NCI-H2171 (cell line): ENCODE measurements around the gene KCNIP1.
"Not testable (repeated sequence)": the region's sequence is repeated elsewhere in the genome, so short reads cannot be mapped to it uniquely, and the experiment has no call there.

ENCODE experiments used
- DNase-seq: peaks from one replicate; lab custom pipeline; 2025; lab: John Stamatoyannopoulos, UW

Gene KCNIP1

DNA sequence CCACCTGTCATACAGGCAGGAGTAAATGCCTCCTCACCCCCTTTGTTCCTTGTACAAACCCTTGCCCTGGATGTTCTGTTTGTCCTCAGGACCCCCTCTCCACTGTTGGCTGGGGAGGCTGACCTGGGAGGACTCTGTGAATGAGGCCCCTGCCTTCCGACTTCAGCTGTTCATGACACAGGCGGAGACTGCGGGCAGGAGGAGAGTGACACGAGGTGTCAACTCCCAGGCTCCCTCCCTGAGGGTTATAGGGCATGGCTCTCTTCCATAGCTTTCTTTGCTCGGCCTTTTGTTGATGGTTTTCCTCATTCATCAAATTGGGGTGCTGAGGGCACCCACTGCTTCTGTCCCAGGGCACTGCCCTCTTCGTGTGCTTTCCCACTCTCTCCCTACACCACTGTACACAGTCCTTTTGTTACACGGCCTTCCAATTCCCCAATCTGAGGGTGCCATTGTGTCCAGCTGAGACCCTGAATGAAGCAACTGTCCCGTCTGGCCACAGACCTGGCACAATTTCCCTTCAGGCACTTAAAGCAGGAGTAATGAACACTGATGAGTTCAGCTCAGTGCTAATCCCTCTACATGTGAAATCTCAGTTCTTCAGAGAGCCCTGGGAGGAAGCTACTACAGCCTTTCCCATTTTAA lies 33.8 kb downstream of the KCNIP1 start:
- no peak for DNase-seq

DNA sequence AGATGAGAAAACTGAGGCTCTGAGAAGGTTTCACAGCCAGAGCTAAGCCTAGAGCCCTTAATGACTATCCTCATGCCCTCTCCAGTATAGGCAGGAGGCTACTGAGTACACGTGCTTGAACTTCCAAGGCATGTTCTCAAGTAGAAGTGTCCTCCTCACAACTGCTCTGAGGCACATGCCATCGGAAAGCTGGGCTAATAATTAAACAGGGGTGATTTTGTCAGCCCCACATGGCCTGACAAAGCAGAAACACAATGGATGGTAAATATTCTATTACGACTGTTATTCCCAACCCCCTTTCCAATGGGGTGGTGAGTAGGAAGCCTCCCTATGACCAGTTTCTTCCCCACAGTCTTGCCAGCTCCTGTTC lies 34.3 kb downstream of the KCNIP1 start:
- no peak for DNase-seq

DNA sequence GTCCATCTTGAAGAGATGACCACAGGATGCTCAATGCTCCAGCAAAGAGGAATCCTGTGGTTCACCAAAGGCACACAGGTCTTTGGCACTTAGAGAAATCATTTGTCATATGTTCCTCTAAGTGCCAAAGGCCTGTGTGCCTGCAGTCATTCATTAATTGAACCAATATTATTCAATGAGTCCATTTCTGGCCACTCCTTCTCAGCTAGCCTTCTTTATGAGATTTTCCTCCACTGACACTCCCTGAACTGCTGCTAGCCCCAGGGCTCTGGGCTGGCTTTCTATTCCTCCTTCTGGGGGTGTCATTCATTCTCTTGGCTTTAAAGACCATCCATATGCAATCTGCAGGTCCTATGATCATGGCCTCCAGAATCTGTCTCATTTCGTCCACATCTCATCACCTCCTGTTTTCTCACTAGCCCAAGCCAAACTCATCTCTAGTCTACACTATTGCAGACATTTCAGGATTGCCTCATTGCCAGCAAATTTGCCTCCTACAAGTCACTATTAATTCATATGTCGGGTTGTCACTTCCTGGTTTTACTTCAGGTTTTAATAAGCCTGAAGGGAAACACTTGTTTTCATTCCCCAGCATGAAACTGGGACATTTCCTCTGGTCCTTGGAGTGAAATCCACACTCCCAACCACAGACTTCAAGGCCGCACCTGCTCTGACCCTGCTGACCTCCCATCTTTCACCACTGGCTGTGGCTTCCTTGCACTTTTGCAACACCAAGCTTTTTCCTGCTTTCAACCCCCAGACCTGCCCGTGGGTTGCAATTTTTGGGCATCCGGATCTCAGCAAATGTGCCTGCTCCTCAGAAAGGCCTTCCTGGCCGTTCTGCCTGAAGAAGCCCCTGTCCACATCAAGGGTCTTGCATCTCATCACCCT lies 35.1 kb downstream of the KCNIP1 start:
- DNase-seq: no peak

DNA sequence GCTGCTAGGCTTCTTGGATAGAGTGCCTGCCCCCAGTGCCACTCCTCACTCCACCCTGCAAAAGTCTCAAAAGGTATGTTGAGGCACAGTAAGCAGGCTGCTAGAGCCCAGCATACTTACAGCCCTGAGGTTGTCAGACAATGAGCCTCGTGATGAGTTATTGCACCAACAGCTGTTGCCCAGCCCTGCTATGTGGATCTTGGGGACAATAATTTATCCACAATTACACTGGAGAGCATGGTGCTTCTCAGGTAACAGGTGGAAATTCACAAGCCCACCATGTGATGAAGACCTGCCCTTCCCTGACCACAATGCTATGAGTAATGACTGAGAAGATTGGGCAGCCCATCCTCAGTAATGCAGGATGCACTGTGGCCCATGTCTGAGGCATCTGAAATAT lies 36.5 kb downstream of the KCNIP1 start:
- DNase-seq: no peak

DNA sequence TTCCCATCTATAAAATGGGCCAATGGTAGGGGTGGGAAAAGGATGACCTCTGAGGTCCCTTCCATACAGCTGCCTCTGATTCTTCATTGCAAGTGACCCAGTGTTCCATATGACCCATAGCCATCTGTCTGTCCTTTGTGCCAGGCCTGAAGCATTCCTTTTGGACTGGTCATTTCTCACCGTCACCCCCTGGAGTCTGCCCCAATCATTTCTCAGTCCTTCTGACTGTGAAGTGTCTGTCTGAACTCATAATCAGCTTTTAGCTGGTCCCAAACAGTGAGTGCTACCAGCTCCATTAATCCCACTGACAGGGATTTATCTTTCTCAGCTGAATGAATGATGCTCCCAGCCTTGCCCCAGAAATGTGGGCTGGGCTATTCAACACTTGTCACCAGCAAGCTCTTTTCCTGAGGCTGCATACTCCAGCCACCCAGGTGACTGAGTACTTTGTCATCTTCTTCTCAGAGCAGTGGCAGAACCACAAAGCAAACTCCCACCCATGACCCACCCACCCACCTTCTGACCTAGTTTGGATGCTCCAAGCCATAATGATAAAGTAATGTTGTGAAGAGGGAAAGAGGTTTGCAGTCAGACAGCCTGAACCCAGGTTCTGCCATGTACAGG lies 37.4 kb downstream of the KCNIP1 start:
- DNase-seq: no peak

DNA sequence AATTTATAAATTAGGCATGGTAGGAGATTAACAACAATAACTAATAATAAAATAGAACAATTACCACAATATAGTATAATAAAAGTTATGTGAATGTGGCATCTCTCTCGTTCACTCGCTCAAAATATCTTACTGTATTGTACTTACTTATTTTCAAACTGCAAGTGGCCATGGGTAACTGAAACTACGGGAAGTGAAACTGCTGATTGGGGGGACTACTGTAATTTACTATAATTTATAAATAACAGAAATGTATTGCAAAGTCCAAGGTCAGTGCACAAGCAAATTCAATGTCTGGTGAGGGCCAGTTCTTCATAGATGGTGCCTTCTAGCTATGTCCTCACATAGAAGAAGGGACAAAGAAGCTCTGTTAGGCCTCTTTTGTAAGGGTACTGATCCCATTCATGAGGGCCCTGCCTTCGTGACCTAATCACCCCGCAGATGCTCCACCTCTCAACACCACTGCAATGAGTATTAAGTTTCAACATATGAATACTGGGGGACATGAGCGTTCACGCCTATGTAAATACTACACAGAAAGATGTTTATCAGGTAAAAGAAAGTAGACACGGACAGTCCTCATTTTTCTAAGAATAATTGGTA lies 39.0 kb downstream of the KCNIP1 start:
- peak; percentile 2 for DNase-seq

DNA sequence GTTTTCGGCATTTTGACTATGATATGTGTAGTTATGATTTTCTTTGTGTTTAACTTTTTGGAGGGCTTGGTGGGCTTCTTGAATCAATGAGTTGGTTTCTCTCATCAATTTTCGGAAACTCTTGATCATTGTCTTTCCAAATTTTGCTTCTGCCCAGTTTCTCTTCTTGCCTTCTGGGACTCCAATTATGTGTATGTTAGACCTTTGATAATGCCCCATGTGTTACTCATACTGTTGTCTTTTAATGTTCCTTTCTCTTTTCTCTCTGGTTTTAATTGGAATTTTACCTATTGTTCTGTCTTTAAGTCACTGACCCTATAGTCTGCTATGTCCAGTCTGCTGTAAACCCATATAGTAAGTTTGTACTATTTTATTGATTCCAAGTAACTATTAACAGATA lies 41.5 kb downstream of the KCNIP1 start:
- no peak for DNase-seq

DNA sequence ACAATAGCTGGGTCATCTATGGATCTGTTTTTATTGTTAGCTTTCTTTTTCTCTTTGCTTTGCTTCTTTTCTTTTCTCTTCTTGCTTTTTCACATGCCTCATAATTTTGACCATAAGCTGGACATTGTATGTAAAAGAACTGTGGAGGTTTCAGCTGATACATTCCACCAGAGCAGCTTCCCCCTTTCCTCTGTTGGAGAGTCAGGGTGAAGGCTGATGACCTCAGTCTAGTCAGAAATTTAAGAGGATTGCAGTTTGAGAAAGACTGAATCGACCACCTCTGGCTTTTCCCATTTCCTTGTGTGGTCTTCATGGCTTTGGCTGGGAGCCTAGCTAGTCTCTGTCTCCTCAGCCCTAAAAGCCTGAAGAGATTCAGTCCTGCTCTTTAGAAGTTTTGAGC lies 42.0 kb downstream of the KCNIP1 start:
- no peak for DNase-seq

DNA sequence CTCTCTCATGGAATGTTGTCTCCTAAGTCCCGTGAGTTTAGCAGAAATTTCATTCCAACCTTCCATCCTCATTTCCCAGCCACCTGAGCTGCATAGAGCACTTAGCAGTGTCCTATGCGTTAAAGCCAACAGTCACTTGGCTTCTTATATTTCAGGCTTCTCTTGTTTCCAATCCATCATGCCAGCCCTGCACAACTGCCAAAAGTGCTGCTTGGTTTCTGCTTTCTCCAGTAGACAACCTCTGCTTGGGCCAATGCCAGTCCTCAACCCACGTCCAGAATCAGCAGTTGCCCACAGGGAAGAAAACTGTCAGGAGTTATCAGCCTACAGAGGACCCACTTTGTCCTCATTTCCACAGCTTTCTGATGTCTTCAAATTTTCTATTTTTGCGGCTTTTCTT lies 42.5 kb downstream of the KCNIP1 start:
- DNase-seq: peak; percentile 3

DNA sequence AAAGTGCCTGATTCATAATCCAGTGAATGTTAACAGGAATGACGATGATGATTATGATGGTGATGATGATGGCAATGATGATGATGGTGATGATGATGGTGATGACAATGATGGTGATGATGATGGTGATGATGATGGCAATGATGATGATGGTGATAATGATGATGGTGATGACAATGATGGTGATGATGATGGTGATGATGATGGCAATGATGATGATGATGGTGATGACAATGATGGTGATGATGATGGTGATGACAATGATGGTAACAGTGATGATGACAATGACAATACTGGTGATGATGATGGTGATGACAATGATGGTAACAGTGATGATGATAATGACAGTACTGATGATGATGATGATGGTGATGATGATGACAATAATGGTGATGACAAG lies 46.6 kb downstream of the KCNIP1 start:
- not testable (repeated sequence) for DNase-seq

DNA sequence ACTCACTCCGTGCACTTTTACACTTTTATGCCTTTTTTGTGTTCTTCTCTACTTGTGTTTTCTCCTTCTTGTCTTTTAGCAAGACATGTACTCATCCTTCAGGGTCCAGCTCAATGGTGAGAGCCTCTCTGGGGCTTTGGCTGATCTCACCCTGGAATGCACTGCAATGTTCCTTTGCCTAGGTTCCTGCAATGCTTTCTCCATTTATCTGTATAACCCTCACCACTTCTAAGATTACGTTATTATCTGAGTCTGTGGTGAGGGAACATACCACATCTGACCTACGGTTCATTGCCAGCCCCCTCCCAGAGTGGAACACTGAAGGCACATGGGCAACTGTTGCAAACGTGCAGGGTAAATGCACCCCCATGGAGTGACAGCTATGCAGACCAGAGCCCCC lies 47.3 kb downstream of the KCNIP1 start:
- DNase-seq: no peak

DNA sequence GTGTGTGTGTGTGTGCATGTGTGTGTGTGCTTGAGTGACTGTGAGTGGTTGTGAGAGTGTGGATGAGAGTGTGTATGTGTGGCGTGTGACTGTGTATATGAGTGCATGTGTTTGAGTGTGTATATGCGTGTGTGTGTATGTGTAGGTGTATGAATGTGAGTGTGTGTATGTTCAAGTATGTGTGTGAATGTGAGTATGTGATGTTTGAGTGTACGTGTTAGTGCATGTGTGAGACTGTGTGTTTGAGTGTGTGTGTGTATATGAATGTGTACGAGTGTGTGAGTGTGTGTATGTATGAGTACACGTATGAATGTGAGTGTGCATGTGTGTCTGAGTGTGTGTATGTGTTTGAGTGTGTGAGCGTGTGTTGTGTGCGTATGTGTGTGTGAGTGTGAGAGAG lies 47.8 kb downstream of the KCNIP1 start:
- no peak for DNase-seq

DNA sequence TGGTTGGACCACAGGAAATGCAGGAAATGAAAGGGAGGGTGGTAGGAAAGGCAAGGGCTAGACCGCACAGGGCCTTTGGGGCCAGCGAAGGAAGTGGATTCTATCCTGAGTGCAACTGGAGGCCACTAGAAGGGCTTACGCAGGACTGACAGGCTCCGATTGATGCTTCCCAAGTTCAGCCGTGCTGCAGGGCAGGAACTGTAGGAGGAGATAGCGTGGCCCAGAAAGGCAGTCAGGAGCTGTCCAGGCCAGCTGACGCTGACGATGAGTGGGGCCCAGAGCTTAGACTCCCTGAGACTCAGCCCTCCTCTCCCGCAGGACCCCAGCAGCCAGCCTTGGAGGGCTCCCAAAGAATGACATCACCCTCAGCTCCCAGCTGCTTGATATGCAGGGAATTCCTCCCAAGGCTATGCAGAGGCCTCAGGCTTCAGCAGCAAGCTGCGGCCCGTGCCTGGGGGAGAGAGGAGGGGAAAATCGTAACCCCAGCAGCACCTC lies 48.8 kb downstream of the KCNIP1 start:
- DNase-seq: peak; percentile 14

DNA sequence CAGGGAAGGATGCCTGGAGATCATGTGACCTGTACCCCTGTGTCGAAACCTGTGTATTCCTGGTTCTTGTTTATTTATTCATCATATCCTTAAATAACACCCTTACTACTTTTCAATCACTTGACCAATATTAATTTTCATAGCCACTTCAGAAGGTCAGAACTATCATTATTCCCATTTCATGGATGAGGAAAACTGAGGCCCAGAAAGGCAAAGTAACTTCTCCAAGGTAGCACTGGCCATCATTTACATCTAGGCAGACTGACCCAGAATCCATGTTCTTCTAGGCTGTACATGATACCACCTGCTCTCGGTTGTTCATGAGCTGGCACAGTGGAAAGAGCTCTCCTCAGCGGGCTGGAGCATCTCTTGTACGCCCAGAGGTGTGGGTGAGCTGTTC lies 49.4 kb downstream of the KCNIP1 start:
- no peak for DNase-seq

DNA sequence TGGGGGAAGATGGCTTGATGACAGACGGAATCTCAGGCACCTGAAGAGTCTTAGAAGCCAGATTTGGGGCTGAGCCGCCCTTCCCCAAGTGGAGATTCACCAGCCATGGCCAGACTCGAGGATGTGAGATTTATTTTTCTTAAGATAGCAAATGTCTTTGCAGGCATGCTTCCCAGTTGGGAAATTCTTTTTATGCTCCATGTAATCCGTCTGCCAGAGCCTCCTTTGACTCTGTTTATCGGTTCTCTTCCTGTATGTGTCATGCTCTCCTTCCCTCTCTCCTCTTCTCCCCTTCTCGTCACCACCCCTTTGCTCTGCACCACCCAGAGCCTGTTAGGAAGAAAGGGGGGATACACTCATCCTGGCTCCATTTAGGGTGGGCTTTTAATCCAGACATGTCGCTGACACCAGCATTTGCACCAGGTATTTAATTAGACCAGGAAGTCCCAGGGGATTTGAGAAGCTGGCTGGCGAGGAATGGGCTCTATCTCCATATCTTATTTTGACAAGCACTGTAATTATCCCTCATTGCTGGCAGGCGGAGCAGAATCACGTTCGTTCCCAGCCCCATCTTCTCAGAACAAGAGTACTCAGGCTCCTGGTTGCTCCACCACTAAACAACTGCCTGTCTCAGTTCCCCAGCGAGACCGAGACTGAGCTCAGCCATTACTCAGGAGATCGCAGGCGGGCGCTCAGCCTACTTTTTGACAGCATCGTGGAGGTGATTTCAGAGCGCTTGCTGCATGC lies 50.9 kb downstream of the KCNIP1 start:
- peak; percentile 48 for DNase-seq

DNA sequence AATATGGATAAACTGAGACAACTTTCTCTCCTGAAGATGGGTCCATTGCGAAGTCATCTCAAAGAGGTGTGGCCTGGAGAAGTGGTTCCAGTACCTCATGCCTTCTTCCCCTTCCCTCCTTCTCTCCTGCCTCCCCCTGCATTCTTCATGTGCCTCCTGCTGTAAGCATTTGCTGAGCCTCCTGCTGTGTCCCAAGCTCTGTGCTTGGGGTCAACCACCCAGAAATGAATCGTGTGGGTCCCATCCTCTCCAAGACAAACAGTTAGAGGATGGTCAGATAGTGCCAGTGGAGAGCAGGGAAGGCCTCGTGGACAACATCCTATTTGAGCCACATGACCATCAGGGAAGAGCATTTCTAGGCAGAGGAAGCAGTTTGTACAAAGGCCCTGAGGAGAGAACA lies 53.5 kb downstream of the KCNIP1 start:
- no peak for DNase-seq

DNA sequence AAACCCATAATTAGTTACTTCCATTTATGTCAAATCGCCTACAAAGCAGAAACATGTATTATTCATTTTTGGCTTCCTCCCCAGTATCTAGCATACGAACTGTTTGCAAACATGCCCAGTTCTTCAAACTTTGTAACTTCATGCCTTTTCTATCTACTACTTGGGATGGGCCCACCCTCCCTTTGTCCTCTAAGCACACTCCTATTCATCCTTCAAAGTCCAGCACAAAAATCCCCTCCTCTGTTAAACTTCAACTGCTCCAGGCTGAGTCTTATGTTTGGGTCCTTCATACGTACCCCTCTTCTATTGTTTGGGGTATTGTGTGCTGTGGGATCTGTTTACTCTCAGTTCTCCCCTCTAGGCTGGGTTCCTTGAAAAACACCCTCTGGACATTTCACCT lies 55.5 kb downstream of the KCNIP1 start:
- no peak for DNase-seq

DNA sequence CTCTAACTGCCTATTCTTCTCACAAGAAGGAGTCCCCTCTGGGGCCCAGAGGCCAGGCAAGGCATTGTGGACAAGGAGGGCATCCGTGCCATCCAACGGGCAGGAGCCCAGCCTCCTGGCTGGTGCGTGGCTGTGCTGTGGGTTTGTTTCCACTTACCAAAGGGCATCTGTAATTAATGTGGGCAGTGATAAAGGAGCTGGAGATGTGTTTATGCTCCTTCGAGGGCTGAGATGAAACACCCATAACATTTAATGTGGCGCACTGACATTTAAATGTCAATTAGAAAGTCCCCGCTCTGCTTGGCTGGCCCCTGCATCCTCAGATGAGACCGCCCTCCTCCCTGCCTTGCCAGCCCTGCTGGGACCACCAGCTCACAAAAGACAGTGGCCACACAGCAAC lies 57.1 kb downstream of the KCNIP1 start:
- no peak for DNase-seq

DNA sequence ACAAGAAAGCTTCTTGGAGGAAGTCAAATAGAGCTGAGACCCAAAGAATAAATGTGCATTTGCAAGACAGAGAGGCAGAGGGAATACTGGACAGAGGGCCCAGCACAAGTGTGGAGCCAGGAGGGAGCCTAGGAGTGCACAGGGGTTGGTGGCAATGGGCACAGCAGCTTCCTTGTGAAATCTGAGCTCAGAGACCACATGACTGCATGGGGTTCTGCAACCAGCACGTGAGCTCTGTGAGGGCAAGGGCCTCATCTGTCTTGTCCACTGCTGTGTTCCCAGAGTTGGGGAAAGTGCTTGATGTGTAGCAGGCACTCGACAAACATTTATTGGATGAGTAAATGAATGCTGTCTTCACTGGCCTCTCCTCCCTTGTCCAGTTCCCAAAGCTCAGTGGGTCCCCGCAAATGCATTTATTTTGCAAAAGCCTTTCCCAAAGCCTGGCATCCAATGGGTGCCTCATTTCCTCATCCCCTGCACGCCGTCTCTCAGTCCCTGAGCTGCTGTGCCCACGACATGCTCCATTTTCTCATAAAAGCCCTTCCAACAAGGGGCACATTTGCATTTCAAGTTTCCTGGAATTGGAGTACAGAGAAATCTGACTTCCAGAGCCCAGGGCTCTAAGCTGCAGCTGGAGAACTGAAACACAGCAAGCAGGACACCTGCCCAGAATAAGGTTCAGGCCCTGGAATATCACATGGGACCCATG lies 58.5 kb downstream of the KCNIP1 start:
- DNase-seq: no peak

DNA sequence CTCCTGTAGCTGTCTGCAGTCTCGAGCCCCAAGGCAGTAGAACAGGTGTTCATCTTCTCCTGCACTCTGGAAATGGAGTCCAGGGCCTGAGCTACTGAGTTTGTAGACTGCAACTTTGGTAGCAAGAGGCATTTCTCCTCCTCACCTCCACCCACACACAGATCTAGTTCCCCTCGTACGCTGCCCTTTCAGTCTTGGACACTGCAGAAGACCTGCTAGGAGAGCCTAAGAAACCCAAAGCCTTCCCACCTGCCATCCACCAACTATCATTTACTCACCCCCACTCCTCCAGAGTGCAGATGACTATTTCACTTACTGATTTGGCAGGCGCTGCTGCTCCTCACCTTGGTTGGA lies 59.0 kb downstream of the KCNIP1 start:
- DNase-seq: no peak

DNA sequence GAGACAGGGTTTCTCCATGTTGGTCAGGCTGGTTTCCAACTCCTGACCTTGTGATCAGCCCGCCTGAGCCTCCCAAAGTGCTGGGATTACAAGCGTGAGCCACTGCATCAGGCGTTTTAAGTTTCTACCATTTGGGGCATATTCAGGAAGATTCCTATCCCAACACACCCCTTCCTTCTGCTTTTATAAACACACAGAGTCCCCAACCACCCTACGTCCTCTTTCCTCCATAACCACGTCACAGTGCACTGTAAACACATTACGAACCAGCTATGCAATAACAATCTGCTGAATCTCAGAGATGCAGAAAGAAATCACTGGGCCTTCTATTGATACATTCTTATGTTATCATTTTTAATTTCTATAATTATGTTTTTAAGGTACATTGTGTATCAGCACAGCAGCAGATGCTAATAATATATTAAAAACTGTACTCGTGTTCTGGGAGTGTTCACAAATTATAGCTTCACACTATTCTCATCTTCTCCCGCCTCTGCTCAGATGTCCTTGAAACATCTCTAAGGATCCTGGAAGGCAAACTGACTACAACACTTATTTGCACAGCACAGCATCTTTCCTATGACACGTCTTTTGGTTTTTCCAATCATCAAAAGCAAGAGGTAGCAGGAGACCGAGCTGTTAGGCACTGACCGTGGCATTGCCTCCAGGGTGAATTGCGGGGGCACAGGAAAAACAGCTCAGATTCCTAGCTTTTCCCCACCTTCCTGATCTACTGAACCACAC lies 60.2 kb downstream of the KCNIP1 start:
- DNase-seq: no peak
